NCI-H526 treated with DMSO at 0.1 percent for 48 hours (cell line): ENCODE data around the gene PRSS22.

Experiments
- DNase-seq: peaks from one replicate; lab custom pipeline; 2025; lab: John Stamatoyannopoulos, UW

The PRSS22 gene

DNA sequence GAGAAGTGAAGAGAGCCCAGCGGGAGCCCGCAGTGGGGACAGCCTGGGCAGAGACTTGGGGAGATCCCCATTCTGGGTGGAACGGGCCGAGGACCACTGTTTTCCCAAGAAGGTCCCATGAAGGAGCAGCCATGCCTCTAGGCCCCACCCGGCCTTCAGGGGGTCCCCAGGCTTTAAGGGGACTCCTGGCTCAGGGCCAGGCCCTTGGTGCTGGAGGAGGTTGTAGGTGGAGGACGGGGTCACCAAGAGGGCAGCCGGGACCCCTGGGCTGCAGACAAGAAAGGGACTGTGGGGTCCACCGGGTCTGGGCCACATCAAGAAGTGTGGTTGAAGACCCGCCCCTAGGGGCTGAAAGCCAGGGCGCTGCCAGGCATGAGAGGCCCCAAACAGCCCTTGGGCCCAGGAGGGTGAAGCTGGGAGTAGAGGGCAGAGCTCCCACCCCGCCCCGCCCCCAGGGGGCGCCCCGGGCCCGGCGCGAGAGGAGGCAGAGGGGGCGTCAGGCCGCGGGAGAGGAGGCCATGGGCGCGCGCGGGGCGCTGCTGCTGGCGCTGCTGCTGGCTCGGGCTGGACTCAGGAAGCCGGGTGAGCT, 41.1 kb downstream of the PRSS22 start, which contains the start of gene PRSS21:
PRSS21 (plus strand) TSS at position 487 of the 589 bp plus-strand sequence; CDS start at position 519, 32 bp downstream.
- DNase-seq, result no peak

DNA sequence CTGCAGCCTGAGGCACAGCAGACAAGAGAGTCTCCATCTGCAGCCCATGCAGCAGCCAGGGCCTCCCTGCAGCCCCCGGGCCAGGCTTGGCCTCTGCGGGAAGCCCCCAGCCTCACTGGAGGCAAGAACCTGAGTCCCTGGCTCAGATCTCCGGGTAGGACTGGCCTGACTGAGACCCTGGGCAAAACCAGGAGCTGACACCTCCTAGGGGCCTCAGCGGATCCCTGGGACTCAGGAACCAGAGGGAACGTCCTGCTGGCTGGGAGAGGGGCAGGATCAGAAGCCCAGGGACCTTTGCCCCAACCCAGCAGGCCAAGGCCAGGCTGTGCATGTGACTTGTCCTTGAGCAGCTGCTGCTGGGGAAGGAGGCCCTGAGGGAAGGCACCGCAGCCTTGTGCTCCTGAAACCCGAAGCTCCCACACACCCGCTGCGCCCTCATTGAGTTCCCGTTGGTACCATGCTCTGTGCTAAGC, 42.6 kb downstream of the PRSS22 start:
- no peak for DNase-seq

DNA sequence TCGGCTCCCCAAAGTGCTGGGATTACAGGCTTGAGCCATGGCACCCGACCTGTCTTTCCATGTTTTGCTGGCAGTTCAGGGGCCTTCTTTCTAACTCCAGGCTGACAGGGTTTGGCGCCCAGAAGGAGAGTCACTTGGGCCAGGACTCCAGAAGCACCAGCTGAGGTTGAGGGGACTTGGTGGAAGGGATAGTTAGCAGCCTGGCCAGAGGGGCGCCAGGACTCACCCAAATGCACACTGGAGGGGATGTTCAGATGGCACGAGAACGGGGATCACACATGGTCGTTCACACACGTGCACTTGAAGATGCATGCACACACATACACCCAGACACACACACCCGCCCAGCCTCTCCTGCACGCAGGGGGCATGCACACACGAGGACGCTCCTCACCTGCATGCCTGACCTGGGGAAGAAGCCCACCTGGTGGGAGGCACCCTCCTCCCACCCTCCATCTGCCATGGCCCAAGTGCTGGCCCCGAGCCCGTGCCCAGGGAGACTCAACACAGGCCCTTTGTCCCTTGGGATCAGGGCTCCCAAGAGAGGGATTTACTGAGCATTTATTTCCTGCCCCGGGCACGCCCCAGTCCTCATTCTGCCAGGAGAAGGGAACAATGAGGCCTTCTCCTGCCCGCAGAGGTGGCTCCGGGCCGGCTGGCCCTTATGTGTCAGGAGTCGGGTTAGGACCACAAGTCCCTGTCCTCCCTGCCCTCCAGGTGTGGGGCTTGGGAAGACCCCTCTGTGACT, 43.2 kb downstream of the PRSS22 start:
- DNase-seq, result no peak

DNA sequence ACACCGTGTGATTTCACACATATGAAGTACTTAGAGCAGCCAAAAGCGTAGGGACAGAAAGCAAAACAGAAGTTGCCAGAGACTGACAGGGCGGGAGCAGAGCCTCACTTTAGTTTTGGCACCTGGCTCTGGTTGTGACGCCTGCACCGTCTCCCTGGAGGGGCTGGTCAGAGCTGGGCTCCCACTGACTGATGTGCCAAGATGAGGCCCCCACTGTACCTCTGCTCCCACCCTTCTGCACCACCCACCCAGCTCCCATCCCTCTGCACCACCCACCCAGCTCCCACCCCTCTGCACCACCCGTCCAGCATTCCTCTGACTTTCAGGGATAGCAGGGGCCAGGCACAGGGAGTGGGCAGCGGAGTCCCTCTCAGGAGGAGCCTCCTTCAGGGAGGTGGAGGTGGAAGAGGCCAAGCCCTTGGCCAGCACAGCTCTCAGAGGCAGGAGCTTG, 44.2 kb downstream of the PRSS22 start:
- DNase-seq, result no peak

DNA sequence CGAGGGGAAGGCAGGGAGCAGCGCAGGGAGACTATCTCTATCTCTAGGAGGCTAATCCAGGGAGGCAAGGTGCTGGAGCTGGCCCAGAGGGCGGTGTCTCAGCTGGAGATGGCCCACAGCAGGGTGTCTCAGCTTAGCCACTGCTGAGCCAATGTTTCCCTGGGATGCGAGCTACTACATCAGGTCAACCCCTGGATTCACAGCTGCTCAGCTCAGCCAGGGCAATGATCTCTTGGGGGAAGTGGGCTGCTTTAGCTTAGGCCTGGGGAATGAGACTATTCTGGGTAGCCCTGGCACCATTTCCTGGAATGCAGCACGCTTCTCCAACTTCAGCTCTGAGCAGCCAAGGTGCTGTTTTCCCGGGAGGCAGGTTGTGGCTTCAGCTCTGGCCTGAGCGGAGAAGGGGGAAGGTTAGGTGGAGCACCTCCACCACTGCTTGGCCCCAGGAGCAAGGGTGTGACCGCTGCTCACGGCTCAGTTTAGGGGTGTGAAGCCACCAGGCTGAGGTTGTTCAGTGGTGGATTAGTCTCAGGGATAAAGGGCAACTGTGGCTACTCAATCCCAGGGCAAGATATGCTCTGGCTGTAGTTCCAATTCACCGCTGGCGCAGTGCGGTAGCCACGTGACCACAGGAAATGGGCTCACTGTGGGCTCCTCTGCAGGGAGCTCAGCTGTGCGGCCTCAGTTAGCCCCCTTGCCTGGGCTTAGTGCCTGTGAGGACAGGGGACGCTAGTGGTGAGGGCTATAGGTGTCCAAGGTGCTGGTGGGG, 46.1 kb downstream of the PRSS22 start:
- DNase-seq, result no peak

DNA sequence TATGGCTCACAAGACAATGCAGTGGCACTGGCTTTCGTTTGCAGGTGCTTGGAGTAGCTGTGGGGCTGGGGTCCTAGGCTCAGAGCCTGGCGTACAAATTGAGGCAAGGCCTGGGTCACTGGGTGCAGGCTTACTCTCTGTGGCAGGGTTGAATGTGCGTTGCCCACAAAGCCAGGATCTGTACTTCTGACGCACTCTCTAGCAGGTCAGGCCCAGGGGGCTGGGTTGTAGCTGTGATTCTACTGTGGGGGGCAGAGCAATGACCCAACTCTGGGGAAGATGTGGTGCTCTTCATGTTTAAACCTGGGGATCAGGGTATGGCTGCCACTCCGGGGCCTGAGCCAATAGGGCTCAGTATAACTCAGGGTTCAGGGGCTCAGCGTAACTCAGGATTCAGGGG, 47.3 kb downstream of the PRSS22 start:
- no peak for DNase-seq

DNA sequence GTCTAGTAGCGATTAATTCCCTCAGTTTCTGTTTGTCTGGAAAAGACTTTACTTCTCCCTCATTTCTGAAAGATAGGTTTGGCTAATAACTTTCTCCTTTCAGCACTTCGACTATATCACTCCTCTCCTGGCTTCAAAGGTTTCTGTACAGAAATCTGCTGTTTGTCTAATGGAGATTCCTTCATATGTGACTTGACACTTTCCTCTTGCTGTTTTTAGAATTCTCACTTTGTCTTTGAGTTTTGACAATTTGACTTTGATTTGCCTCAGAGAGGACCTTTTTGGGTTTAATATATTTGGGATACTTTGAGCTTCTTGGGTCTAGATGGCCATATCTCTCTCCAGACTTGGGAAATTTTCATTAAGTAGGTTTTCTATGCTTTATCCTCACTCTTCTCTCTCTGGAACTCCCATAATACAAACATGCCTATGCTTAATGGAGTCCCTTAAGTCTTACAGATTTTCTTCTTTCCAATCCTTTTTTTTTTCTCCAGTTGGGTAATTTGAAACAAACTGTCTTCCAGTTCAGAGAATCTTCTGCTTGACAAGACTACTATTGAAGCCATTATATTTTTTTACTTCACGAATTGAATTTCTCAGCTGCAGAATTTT, 48.7 kb downstream of the PRSS22 start:
- no peak for DNase-seq

DNA sequence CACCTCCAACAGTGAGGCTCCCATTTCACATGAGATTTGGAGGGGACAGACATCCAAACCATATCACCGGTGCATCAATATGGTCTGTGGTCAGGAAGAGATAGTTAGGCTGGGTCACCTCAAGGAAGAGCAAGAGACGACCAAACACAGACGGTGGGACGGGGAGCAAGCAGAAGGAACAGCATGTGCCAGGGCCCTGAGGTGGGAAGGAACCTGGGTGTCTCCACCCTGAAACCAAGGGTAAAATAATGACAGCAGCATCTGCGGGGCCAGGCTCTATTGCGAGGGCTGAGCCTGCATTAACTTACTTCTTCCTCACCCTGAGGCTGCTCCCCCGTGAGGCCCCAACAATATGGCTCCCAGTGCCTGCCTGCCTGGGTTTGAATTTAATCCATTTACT, 49.8 kb downstream of the PRSS22 start:
- no peak for DNase-seq

DNA sequence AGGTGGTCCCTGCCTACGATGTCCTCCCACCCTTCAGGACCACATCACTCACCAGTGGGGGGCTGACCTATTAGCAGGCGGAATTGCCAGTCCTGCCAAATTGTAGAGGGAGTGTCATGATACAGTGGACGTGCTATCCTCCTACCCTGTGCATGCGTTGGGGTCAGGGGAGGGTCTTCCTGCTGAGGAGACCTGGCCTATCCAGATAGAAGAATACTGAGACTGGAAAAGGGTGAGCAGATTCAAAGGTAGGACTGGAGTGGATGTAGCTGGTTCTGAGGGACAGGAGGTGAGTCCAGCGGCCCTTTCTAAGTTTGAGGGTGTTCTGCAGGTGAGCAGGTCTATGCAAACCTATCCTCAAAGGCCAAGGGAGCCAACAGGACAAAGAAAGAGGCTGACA, 51.7 kb downstream of the PRSS22 start:
- DNase-seq, result no peak

DNA sequence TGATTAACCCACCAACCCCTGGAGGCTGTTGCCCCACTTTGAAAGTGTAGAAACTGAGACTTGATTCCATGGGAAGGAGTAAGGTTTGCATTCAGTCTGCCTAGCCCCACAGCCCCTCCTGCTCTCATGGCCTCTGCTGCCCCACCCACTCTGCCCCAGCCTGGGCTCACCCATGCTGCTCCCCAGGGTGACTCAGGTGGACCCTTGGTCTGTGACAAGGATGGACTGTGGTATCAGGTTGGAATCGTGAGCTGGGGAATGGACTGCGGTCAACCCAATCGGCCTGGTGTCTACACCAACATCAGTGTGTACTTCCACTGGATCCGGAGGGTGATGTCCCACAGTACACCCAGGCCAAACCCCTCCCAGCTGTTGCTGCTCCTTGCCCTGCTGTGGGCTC, 53.2 kb downstream of the PRSS22 start:
- DNase-seq, result no peak

DNA sequence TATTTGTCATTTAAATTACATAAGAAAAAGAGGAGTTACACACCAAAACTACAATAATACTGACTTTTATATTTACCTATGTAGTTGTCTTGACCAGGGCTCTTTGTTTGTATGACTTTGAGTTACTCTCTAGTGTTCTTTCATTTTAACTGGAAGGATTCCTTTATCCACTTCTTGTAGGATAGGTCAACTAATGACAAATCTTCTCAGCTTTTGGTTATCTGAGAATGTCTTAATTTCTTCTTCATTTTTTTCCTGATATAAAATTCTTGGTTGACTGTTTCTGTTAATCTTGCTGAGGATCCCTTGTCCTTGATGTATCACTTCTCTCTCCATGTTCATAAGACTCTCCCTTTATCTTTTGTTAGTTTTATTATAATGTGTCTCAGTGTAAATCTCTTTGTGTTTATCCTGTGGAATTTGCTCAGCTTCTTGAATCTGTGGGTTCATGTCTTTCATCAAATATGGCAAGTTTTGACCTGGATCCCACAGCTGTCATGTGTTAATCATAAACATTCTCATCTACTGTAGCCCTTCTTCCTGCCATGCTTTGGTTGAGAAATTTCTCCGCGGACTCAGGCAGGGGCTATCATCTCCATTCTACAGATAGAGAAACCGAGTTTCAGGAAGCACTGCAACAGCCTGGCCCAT, 54.3 kb downstream of the PRSS22 start:
- no peak for DNase-seq
